ENCODE results near the gene RAMACL.

The RAMACL gene

GRCh38 chr6:166553563-166554271, 32.8 kb downstream of the RAMACL start:
- Histone ChIP-seq H3K36me3 (no peaks in the 10 kb centered on the region), H3K9me3 (no peaks in the 10 kb centered on the region), H3K27ac (no peak overlapping the region), H3K4me3 (ENCODE audit: low read depth in 1 of 2, low read length in 1 of 2) (no peak overlapping the region), H3K27me3 (no peaks in the 10 kb centered on the region), H3K4me1 (ENCODE audit: control insufficient read depth in 1 of 2, insufficient read depth in 1 of 2, low read depth in 1 of 2, low read length in 1 of 2) (peaks cover 0 to 8% of the 10 kb centered on the region in 2 experiments)
- TF ChIP-seq CTCF (IDR thresholded peaks at IDR 0.05), result no peak

- Histone ChIP-seq H3K36me3 (no peaks in the 10 kb centered on the region), H3K4me1 (ENCODE audit: control insufficient read depth in 1 of 2, insufficient read depth in 1 of 2, low read depth in 1 of 2, low read length in 1 of 2) (peaks cover 0 to 8% of the 10 kb centered on the region in 2 experiments), H3K9me3 (no peaks in the 10 kb centered on the region), H3K27ac (no peak overlapping the region), H3K27me3 (no peaks in the 10 kb centered on the region), H3K4me3 (ENCODE audit: low read depth in 1 of 2, low read length in 1 of 2) (no peak overlapping the region)
- TF ChIP-seq CTCF (IDR thresholded peaks at IDR 0.05), result no peak
Measured at GRCh38 chr6:166552600-166552999, 33.9 kb downstream of the RAMACL start.

- Histone ChIP-seq H3K4me3 (ENCODE audit: low read depth in 1 of 2, low read length in 1 of 2) (no peak overlapping the region), H3K27me3 (no peaks in the 10 kb centered on the region), H3K4me1 (ENCODE audit: control insufficient read depth in 1 of 2, insufficient read depth in 1 of 2, low read depth in 1 of 2, low read length in 1 of 2) (peaks cover 0 to 3% of the 10 kb centered on the region in 2 experiments), H3K36me3 (no peaks in the 10 kb centered on the region), H3K9me3 (no peaks in the 10 kb centered on the region), H3K27ac (no peak overlapping the region)
- TF ChIP-seq CTCF (IDR thresholded peaks at IDR 0.05), result no peak
Measured at GRCh38 chr6:166551754-166552495, 34.6 kb downstream of the RAMACL start.

GRCh38 chr6:166546653-166547052, 39.8 kb downstream of the RAMACL start:
- Histone ChIP-seq H3K4me1 (ENCODE audit: control insufficient read depth in 1 of 2, insufficient read depth in 1 of 2, low read depth in 1 of 2, low read length in 1 of 2) (no peaks in the 10 kb centered on the region), H3K27ac (no peak overlapping the region), H3K36me3 (peaks cover 9% of the 10 kb centered on the region), H3K27me3 (no peaks in the 10 kb centered on the region), H3K4me3 (ENCODE audit: low read depth in 1 of 2, low read length in 1 of 2) (no peak overlapping the region), H3K9me3 (no peaks in the 10 kb centered on the region)
- no peak for TF ChIP-seq CTCF (IDR thresholded peaks at IDR 0.05)

GRCh38 chr6:166545156-166546034, 41.1 kb downstream of the RAMACL start:
- H3K27ac ChIP-seq, result no peak overlapping the region
- H3K27me3 ChIP-seq, result no peaks in the 10 kb centered on the region
- no peak for TF ChIP-seq CTCF (IDR thresholded peaks at IDR 0.05)
- no peaks in the 10 kb centered on the region for H3K9me3 ChIP-seq
- no peak overlapping the region for H3K4me3 ChIP-seq (ENCODE audit: low read depth in 1 of 2, low read length in 1 of 2)
- H3K4me1 ChIP-seq (ENCODE audit: control insufficient read depth in 1 of 2, insufficient read depth in 1 of 2, low read depth in 1 of 2, low read length in 1 of 2), result no peaks in the 10 kb centered on the region
- peaks cover 9% of the 10 kb centered on the region for H3K36me3 ChIP-seq

Data from neutrophil (primary cell).